Endothelial cell of umbilical vein (primary cell): ENCODE data around the gene C1QL4.

ENCODE experiments used
- EZH2 ChIP-seq: IDR thresholded peaks from 2 replicates; pipeline ENCODE4 v1.6.1; 2012; ENCODE audit warnings: borderline replicate concordance, low read depth, mild to moderate bottlenecking, moderate library complexity, low read length, inconsistent platforms; ENCODE audit not compliant: severe bottlenecking
- FOS ChIP-seq: IDR thresholded peaks from 2 replicates; pipeline ENCODE4 v1.6.1; 2011; ENCODE audit warnings: mild to moderate bottlenecking, low read length, moderate library complexity, borderline replicate concordance; ENCODE audit not compliant: insufficient read depth
- MYC ChIP-seq: IDR thresholded peaks from one replicate; pipeline ENCODE4 v1.6.1; 2011; ENCODE audit warnings: mild to moderate bottlenecking, low read depth, low read length
- POLR2A ChIP-seq: IDR thresholded peaks from 2 replicates; pipeline ENCODE4 v1.6.1; 2012; ENCODE audit warnings: low read depth, mild to moderate bottlenecking, control low read depth, low read length
- POLR2AphosphoS5 ChIP-seq: IDR thresholded peaks from 2 replicates; pipeline ENCODE4 v1.6.1; 2012; ENCODE audit warnings: low read depth, mild to moderate bottlenecking, control low read depth, low read length, moderate library complexity; ENCODE audit not compliant: insufficient read depth
- TF ChIP-seq, protein P1 (sequence below), 2 donors: IDR thresholded peaks; 1 replicate in 1 of 2; 2 replicates in 1 of 2; pipeline ENCODE4 v1.5.1; 2011; ENCODE audit warnings: low read length in 2 of 2, mild to moderate bottlenecking in 2 of 2, moderate library complexity in 2 of 2, control low read depth in 1 of 2, inconsistent platforms in 1 of 2, low read depth in 1 of 2; ENCODE audit not compliant: insufficient read depth in 1 of 2; ENCODE audit errors: extremely low read depth in 1 of 2
- TF ChIP-seq, protein P2 (sequence below): IDR thresholded peaks from 2 replicates; pipeline ENCODE4 v1.6.1; 2011; ENCODE audit not compliant: insufficient read depth, insufficient read length

GRCh38 chr12:49338830-49339463 is 2.0 kb upstream of the C1QL4 start:
- TF ChIP-seq, protein P1, sequence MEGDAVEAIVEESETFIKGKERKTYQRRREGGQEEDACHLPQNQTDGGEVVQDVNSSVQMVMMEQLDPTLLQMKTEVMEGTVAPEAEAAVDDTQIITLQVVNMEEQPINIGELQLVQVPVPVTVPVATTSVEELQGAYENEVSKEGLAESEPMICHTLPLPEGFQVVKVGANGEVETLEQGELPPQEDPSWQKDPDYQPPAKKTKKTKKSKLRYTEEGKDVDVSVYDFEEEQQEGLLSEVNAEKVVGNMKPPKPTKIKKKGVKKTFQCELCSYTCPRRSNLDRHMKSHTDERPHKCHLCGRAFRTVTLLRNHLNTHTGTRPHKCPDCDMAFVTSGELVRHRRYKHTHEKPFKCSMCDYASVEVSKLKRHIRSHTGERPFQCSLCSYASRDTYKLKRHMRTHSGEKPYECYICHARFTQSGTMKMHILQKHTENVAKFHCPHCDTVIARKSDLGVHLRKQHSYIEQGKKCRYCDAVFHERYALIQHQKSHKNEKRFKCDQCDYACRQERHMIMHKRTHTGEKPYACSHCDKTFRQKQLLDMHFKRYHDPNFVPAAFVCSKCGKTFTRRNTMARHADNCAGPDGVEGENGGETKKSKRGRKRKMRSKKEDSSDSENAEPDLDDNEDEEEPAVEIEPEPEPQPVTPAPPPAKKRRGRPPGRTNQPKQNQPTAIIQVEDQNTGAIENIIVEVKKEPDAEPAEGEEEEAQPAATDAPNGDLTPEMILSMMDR (IDR thresholded peaks at IDR 0.05; ENCODE audit: extremely low read depth in 1 of 2, insufficient read depth in 1 of 2, low read depth in 1 of 2, low read length in 2 of 2): no peak
- TF ChIP-seq, protein P2, sequence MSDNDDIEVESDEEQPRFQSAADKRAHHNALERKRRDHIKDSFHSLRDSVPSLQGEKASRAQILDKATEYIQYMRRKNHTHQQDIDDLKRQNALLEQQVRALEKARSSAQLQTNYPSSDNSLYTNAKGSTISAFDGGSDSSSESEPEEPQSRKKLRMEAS: no peak
- TF ChIP-seq EZH2 (no peak), POLR2AphosphoS5 (no peak), MYC (no peak), FOS (no peak), POLR2A (no peak)
